Neural progenitor cell (in vitro differentiated cells): ENCODE results near the gene CENATAC. TPM values are rescaled to one million over a fixed set of nuclear protein-coding genes. Genes with fewer than 3 reads are reported as not detected.

Experiments used
- DNase-seq: peaks from one replicate; pipeline ENCODE4 v3.0.0-alpha.2; 2016; ENCODE audit warnings: low spot score
- H2AFZ ChIP-seq: fragments of 200-600 bp; sonication (generic); replicated peaks from 2 replicates; pipeline ENCODE4 v1.6.1; 2016; ENCODE audit warnings: antibody characterized with exemption
- H3F3A ChIP-seq: fragments of 200-600 bp; sonication (generic); 2 replicates; pipeline ENCODE4 v1.6.1; 2016; ENCODE audit warnings: antibody characterized with exemption, low read depth
- H3K27ac ChIP-seq: fragments of 200-600 bp; sonication (generic); 2 replicates; pipeline ENCODE4 v1.5.1; 2016; ENCODE audit warnings: mild to moderate bottlenecking
- H3K27me3 ChIP-seq: fragments of 200-600 bp; sonication (generic); 2 replicates; pipeline ENCODE4 v1.6.1; 2016; ENCODE audit warnings: mild to moderate bottlenecking, moderate library complexity
- H3K36me3 ChIP-seq: fragments of 200-600 bp; sonication (generic); 2 replicates; pipeline ENCODE4 v1.5.1; 2016
- H3K4me1 ChIP-seq: fragments of 200-600 bp; sonication (generic); 2 replicates; pipeline ENCODE4 v1.6.1; 2016; ENCODE audit warnings: mixed run types
- H3K4me2 ChIP-seq: fragments of 200-600 bp; sonication (generic); 2 replicates; pipeline ENCODE4 v1.6.1; 2016
- H3K4me3 ChIP-seq: fragments of 200-600 bp; sonication (generic); 2 replicates; pipeline ENCODE4 v1.5.1; 2016
- H3K79me2 ChIP-seq: fragments of 200-600 bp; sonication (generic); 2 replicates; pipeline ENCODE4 v1.6.1; 2016; ENCODE audit warnings: low read depth
- H3K9ac ChIP-seq: fragments of 200-600 bp; sonication (generic); 2 replicates; pipeline ENCODE4 v1.6.1; 2016
- H3K9me3 ChIP-seq: fragments of 200-600 bp; sonication (generic); 2 replicates; pipeline ENCODE4 v1.5.1; 2016; ENCODE audit warnings: low read depth
- H4K20me1 ChIP-seq: fragments of 200-600 bp; sonication (generic); 2 replicates; pipeline ENCODE4 v1.6.1; 2016; ENCODE audit warnings: low read depth
- H3K27ac Mint-ChIP-seq: 3 replicates; pipeline ENCODE4 v1.8.0; 2021; ENCODE audit warnings: mixed read lengths
- H3K27me3 Mint-ChIP-seq: 2 replicates; pipeline ENCODE4 v1.8.0; 2022; ENCODE audit warnings: low read depth, mild to moderate bottlenecking, inconsistent platforms, moderate library complexity, mixed read lengths; ENCODE audit not compliant: insufficient read depth
- H3K36me3 Mint-ChIP-seq: 3 replicates; pipeline ENCODE4 v1.8.0; 2021; ENCODE audit warnings: mixed read lengths
- H3K4me1 Mint-ChIP-seq: 3 replicates; pipeline ENCODE4 v1.8.0; 2021; ENCODE audit warnings: mixed read lengths
- H3K4me3 Mint-ChIP-seq: 3 replicates; pipeline ENCODE4 v1.8.0; 2021; ENCODE audit warnings: mild to moderate bottlenecking, moderate library complexity, mixed read lengths
- H3K9me3 Mint-ChIP-seq: 3 replicates; pipeline ENCODE4 v1.8.0; 2020; ENCODE audit warnings: mixed read lengths
- EZH2 ChIP-seq: fragments of 200-600 bp; sonication (generic); IDR thresholded peaks from 2 replicates; pipeline ENCODE4 v1.6.1; 2017; ENCODE audit warnings: antibody characterized with exemption, mild to moderate bottlenecking, moderate library complexity
- EZH2phosphoT487 ChIP-seq: fragments of 200-600 bp; sonication (generic); IDR thresholded peaks from 2 replicates; pipeline ENCODE4 v1.6.1; 2017; ENCODE audit warnings: antibody characterized with exemption
- total RNA-seq: library from RNA; depleted of rRNA; stranded (reverse); fragments of >200 nt; gene quantifications from 2 replicates; pipeline ENCODE4 v1.2.3, GENCODE V29; 2015; ENCODE audit warnings: low replicate concordance
- TF ChIP-seq, protein P1 (sequence below): fragments of 200-600 bp; sonication (generic); IDR thresholded peaks from 2 replicates; pipeline ENCODE4 v1.5.1; 2017; ENCODE audit warnings: antibody characterized with exemption, mild to moderate bottlenecking

Gene CENATAC
- total RNA-seq, 1 donor from 2014 or later, result 46.4 TPM

DNA sequence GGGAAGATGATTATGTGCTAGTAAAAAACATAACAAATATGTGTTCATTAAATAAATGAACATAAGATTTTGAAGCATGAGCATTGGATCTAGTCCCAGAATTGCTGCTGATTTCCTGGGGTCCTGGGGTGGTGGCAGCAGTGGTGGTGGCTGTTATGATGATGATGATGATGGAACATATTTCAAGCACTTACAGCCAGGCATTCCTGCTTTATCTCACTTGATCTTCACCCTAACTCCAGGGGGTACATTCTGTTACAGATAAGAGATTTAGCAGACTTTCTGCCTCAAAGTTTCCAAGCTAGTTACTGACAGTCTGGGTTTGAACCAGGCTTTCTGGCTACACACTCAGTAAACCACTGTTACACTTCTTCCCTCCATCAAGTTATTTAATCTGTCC, 25.8 kb downstream of the CENATAC start:
- H3K27me3 Mint-ChIP-seq, result peaks cover 4% of the 10 kb centered on the region
- H3F3A ChIP-seq, result peaks cover 44% of the 10 kb centered on the region
- no peak for DNase-seq
- no peak overlapping the region for H3K9ac ChIP-seq
- H3K27ac Mint-ChIP-seq, result no peak overlapping the region
- no peak overlapping the region for H2AFZ ChIP-seq
- no peak overlapping the region for H3K4me3 ChIP-seq
- no peaks in the 10 kb centered on the region for H3K9me3 Mint-ChIP-seq
- H3K36me3 ChIP-seq, result peaks cover 4% of the 10 kb centered on the region
- H3K4me1 Mint-ChIP-seq, result peaks cover 17% of the 10 kb centered on the region
- H4K20me1 ChIP-seq, result peaks cover 23% of the 10 kb centered on the region
- peaks cover 7% of the 10 kb centered on the region for H3K4me1 ChIP-seq
- no peak overlapping the region for H3K4me3 Mint-ChIP-seq
- H3K27me3 ChIP-seq, result no peaks in the 10 kb centered on the region
- peaks cover 48% of the 10 kb centered on the region for H3K79me2 ChIP-seq
- H3K27ac ChIP-seq, result no peak overlapping the region
- H3K4me2 ChIP-seq, result no peak overlapping the region
- TF ChIP-seq EZH2phosphoT487, result no peak
- H3K36me3 Mint-ChIP-seq, result peaks cover 26% of the 10 kb centered on the region
- H3K9me3 ChIP-seq, result no peaks in the 10 kb centered on the region

DNA sequence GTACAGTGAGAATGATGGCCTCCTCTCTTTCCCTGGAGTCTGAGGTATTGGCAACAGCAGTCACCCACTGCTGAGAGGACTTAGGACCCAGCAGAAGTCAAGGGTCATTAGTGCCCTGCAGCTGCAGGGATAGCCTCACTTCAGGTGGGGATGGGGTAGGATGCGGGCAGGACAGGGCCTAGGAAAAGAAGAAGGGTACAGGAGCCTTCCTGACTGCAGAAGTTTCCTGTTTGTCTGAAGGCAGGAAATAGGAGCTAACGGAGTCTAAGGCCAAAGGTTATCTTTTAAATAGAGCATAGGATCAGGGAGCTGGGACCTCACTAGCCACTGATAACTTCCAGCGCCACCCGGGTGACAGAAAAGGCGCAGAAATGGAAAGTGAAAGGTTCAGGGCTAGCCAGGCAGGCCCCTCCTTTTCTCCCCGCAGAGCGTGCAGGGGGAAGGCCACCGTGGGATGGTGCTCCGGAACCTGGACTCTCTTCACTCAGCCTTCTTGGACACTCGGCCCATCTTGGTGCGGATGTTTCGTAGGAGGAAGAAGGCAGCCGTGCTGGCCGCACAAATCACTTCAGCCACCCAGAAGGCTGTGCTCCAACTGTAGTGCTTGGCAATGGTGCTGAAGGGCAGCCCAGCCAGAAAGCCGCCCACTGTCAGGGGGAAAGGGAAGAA, 26.6 kb downstream of the CENATAC start:
- H3K9me3 Mint-ChIP-seq, result no peaks in the 10 kb centered on the region
- no peak overlapping the region for H3K9ac ChIP-seq
- TF ChIP-seq, protein P1, sequence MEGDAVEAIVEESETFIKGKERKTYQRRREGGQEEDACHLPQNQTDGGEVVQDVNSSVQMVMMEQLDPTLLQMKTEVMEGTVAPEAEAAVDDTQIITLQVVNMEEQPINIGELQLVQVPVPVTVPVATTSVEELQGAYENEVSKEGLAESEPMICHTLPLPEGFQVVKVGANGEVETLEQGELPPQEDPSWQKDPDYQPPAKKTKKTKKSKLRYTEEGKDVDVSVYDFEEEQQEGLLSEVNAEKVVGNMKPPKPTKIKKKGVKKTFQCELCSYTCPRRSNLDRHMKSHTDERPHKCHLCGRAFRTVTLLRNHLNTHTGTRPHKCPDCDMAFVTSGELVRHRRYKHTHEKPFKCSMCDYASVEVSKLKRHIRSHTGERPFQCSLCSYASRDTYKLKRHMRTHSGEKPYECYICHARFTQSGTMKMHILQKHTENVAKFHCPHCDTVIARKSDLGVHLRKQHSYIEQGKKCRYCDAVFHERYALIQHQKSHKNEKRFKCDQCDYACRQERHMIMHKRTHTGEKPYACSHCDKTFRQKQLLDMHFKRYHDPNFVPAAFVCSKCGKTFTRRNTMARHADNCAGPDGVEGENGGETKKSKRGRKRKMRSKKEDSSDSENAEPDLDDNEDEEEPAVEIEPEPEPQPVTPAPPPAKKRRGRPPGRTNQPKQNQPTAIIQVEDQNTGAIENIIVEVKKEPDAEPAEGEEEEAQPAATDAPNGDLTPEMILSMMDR, result no peak
- H3K27me3 Mint-ChIP-seq, result peaks cover 4% of the 10 kb centered on the region
- H3K4me3 ChIP-seq, result no peak overlapping the region
- H4K20me1 ChIP-seq, result peaks cover 29% of the 10 kb centered on the region
- H3K4me1 ChIP-seq, result peaks cover 15% of the 10 kb centered on the region
- peak overlapping the region; percentile 37 for H3K27ac ChIP-seq
- peaks cover 22% of the 10 kb centered on the region for H3K4me1 Mint-ChIP-seq
- no peaks in the 10 kb centered on the region for H3K9me3 ChIP-seq
- H3F3A ChIP-seq, result peaks cover 46% of the 10 kb centered on the region
- H3K4me2 ChIP-seq, result no peak overlapping the region
- peaks cover 4% of the 10 kb centered on the region for H3K36me3 ChIP-seq
- peaks cover 29% of the 10 kb centered on the region for H3K36me3 Mint-ChIP-seq
- peaks cover 48% of the 10 kb centered on the region for H3K79me2 ChIP-seq
- no peaks in the 10 kb centered on the region for H3K27me3 ChIP-seq
- H3K27ac Mint-ChIP-seq, result peak overlapping the region; percentile 68
- no peak overlapping the region for H2AFZ ChIP-seq
- no peak for DNase-seq
- H3K4me3 Mint-ChIP-seq, result peak overlapping the region; percentile 56

DNA sequence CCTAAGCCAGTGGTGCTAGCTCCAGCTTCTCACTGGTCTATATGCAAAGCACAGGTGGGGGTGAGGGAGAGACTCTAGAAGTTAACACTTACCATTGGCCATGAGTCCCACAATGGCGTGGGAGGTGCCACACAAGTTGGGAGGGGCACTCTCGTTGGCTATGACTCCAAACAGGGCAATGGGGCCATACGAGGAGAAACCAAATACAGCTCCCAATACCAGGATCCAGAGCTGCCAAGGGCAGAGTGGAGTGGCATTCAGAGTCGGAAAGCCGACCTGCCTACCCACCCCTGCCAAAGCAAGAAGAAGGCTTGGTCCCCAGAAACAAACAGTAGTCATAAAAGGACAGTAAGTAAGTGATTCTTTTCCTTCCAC, 27.1 kb downstream of the CENATAC start:
- Histone ChIP-seq H2AFZ (no peak overlapping the region), H3K27ac (no peak overlapping the region), H4K20me1 (peaks cover 29% of the 10 kb centered on the region), H3K4me3 (no peak overlapping the region), H3K79me2 (peaks cover 48% of the 10 kb centered on the region), H3K4me2 (no peak overlapping the region), H3K4me1 (peaks cover 11% of the 10 kb centered on the region), H3K27me3 (no peaks in the 10 kb centered on the region), H3K36me3 (peaks cover 4% of the 10 kb centered on the region), H3F3A (peaks cover 48% of the 10 kb centered on the region), H3K9ac (no peak overlapping the region), H3K9me3 (no peaks in the 10 kb centered on the region)
- Mint-ChIP-seq H3K36me3 (peaks cover 27% of the 10 kb centered on the region), H3K4me1 (peaks cover 21% of the 10 kb centered on the region), H3K27ac (no peak overlapping the region), H3K9me3 (no peaks in the 10 kb centered on the region), H3K27me3 (peaks cover 4% of the 10 kb centered on the region), H3K4me3 (no peak overlapping the region)
- TF ChIP-seq, protein P1, result no peak
- TF ChIP-seq EZH2 (no peak), EZH2phosphoT487 (no peak)
- no peak for DNase-seq

DNA sequence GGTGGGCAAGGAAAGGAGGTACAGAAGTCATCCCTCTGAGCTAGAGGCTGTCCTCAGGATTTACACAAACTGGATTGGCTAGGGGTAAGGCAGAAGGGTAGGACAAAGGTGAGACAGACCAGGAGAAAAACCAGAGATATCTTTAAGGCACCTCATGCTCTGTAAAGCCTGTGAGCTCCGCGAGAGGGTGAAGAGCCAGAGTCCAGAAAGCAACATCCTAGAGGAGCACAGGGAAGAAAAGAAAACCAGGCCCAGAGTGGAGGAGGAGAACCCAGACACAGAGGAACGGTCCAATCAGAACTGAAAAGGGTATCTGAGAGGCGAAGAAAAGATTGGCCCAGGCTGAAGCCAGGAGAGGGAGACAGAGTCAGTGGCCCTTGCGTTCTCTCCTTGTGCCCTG, 27.6 kb downstream of the CENATAC start:
- TF ChIP-seq EZH2 (no peak), EZH2phosphoT487 (no peak)
- TF ChIP-seq, protein P1, result no peak
- H3K4me3 Mint-ChIP-seq, result no peak overlapping the region

More for the DNA sequence above, 27.6 kb downstream of the CENATAC start:
- no peak overlapping the region for H2AFZ ChIP-seq
- Mint-ChIP-seq H3K27me3 (peaks cover 4% of the 10 kb centered on the region), H3K36me3 (peaks cover 26% of the 10 kb centered on the region), H3K9me3 (no peaks in the 10 kb centered on the region), H3K27ac (no peak overlapping the region), H3K4me1 (peaks cover 20% of the 10 kb centered on the region)
- H3F3A ChIP-seq, result peaks cover 47% of the 10 kb centered on the region
- peaks cover 44% of the 10 kb centered on the region for H3K79me2 ChIP-seq
- no peak overlapping the region for H3K4me3 ChIP-seq
- no peak for DNase-seq
- no peak overlapping the region for H3K27ac ChIP-seq
- no peak overlapping the region for H3K9ac ChIP-seq
- H3K4me1 ChIP-seq, result peaks cover 10% of the 10 kb centered on the region
- H3K36me3 ChIP-seq, result peaks cover 4% of the 10 kb centered on the region
- no peak overlapping the region for H3K4me2 ChIP-seq
- H4K20me1 ChIP-seq, result peaks cover 26% of the 10 kb centered on the region
- no peaks in the 10 kb centered on the region for H3K9me3 ChIP-seq
- no peaks in the 10 kb centered on the region for H3K27me3 ChIP-seq
